ENCODE results near the gene CDS2.
"Not testable (repeated sequence)": the region's sequence is repeated elsewhere in the genome, so short reads cannot be mapped to it uniquely, and the experiment has no call there.

CDS2 gene

GRCh38 chr20:5126512-5127203, at the start of gene CDS2:
Gene CDS2, plus strand, starts transcription at chr20:5127008. Its CDS starts 85 bp downstream, at chr20:5127093.
- peak; percentile 98 for DNase-seq (ENCODE audit: low spot score)

- peak; percentile 16 for DNase-seq (ENCODE audit: low spot score)
These were observed 48.9 kb upstream of the CDS2 start for GRCh38 chr20:5077761-5078387.

GRCh38 chr20:5078399-5078958, 48.3 kb upstream of the CDS2 start:
- DNase-seq (ENCODE audit: low spot score), result peak; percentile 84

DNA sequence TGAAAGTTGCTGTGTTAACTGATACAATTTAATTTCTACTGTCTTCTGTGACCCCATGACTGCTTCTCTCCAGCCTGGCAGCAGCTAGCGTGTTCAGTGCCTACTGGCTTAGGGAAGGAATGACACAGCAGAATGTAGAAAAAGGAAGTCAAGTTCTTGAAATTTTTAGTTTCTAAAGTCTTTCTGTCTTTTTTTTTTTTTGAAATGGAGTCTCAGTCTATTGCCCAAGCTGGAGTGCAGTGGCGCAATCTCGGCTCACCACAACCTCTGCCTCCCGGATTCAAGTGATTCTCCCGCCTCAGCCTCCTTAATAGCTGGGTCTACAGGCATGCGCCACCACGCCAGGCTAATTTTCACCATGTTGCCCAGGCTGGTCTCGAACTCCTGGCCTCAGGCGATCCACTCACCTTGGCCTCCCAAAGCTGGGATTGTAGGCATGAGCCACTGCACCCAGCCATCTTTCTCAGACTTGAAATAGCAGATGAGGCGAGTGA, 46.4 kb upstream of the CDS2 start:
- peak; percentile 20 for DNase-seq (ENCODE audit: low spot score)

DNA sequence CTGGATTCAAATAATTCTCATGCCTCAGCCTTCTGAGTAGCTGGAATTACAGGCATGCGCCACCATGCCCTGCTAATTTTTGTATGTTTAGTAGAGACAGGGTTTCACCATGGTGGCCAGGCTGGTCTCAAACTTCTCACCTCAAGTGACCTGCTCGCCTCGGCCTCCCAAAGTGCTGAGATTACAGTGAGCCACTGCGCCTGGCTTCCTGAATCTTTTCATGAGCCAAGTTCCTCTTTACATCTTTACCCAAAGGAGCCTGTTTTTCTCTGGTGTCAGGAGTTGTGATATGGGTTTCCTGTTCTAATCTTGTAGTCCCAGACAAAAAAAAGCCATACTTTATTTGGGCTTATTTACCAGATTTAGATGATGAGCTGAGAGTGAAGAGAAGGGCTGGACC, 41.4 kb upstream of the CDS2 start:
- DNase-seq (ENCODE audit: low spot score), result no peak

- no peak for DNase-seq (ENCODE audit: low spot score)
These were observed 38.1 kb upstream of the CDS2 start for GRCh38 chr20:5088688-5089087.

DNA sequence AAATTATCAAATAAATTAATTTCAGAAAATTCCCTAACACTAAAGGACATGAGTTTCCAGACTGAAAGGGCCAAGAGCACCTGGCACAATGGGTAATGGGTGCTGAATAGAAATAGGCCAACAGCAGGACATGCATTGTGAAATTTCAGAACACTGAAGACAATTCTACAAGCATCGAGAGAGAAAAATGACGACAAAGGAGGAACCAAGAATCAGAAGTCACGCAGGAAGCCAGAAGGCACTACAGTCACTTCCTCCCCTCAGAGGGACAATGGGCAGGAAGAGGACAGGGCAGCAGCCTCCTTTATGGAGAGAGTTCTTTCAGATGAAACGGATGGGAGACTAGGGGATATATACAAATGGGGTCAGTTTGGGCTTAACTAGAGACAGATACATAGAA, 36.6 kb upstream of the CDS2 start:
- DNase-seq (ENCODE audit: low spot score), result no peak

DNA sequence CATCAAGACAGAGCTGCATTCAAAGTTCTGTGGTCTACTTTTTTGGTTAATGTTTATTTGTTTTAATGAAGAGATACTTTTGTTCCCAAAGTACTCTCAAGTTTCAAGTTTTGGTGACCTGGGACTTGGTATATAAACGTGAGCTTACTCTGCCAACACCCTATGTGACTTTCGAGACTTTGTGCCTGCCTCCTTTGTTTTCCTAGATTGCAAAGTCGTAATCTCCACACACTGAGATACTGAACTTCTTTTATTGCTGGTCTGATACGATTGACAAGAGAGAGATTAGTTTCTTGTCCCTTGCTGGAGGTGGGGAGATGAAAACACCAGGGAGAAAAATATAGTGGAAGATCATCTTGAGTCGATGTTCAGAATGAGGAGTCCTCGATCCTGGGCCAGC, 34.9 kb upstream of the CDS2 start:
- DNase-seq (ENCODE audit: low spot score), result no peak

GRCh38 chr20:5092765-5093339, 34.0 kb upstream of the CDS2 start:
- DNase-seq (ENCODE audit: low spot score), result no peak

GRCh38 chr20:5095454-5095853, 31.4 kb upstream of the CDS2 start:
- DNase-seq (ENCODE audit: low spot score), result no peak

- no peak for DNase-seq (ENCODE audit: low spot score)
These were observed 30.9 kb upstream of the CDS2 start for GRCh38 chr20:5095931-5096330.

GRCh38 chr20:5096463-5096862, 30.3 kb upstream of the CDS2 start:
- DNase-seq (ENCODE audit: low spot score), result no peak

DNA sequence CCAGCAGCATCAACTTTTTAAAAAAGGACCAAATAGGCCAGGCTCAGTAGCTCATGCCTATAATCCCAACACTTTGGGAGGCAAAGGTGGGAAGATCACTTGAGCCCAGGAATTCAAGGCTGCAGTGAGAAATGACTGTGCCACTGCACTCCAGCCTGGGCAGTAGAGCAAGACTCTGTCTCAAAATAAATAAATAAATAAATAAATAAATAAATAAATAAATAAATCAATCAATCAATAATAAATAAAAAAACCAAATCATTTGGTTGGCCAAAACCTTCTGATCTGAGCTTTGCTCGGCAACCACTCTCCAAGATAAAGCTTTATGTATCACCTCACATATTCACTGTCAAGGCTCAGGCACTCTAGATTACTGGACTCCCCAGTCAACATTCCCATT, 27.8 kb upstream of the CDS2 start:
- DNase-seq (ENCODE audit: low spot score), result not testable (repeated sequence)

DNA sequence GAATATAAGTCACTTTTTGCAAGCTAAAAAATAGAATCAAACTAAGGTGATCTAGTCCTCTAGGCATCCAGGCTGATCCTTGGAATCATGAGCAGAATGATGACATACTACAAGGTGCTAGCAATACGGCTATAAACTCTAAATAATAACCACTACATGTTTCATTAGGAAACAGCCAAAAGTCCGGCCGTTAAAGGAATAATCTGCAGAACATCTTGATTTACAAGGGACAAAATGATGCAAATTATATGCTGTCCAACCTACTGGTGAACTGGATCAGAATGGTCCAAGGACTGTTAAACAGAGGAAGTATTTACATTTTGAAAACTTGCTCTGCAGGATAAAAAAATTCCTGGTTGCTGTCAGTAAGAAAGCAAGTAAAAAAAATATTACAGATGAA, 26.9 kb upstream of the CDS2 start:
- DNase-seq (ENCODE audit: low spot score), result not testable (repeated sequence)

- peak; percentile 69 for DNase-seq (ENCODE audit: low spot score)
These were observed 26.0 kb upstream of the CDS2 start for GRCh38 chr20:5100684-5101347.

DNA sequence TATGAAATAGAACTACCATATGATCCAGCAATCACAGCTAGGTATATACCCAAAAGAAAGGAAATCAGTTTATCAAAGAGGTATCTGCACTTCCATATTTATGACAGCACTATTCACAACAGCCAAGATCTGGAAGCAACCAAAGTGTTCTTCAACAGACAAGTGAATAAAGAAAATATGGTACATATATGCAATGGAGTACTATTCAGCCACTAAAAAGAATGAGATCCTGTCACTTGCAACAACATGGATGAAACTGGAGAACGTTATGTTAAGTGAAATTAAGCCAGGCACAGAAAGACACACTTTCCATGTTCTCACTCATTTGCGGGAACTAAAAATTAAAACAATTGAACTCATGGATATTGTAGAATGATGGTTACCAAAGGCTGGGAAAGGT, 22.3 kb upstream of the CDS2 start:
- no peak for DNase-seq (ENCODE audit: low spot score)

DNA sequence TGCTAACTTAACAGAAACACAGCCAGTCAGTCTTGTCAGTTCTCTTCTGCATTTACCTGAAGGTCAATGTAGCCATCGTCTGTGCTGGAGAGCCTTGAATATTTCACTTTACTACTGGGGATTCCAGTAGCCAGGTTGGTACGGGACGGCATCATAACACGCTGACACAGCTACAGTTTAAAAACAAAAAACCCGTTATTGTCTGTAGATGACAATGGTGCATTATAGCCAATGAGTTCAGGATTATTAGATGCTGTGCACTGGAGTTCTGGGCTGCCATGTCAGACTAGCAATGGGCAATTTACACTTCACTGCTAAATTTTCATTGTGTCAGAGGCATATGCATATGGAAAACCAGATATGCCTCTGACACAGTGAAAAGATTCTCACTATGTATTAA, 17.5 kb upstream of the CDS2 start:
- no peak for DNase-seq (ENCODE audit: low spot score)

GRCh38 chr20:5113615-5113986, 13.2 kb upstream of the CDS2 start:
- DNase-seq (ENCODE audit: low spot score), result no peak

GRCh38 chr20:5114403-5114802, 12.4 kb upstream of the CDS2 start:
- DNase-seq (ENCODE audit: low spot score), result no peak

DNA sequence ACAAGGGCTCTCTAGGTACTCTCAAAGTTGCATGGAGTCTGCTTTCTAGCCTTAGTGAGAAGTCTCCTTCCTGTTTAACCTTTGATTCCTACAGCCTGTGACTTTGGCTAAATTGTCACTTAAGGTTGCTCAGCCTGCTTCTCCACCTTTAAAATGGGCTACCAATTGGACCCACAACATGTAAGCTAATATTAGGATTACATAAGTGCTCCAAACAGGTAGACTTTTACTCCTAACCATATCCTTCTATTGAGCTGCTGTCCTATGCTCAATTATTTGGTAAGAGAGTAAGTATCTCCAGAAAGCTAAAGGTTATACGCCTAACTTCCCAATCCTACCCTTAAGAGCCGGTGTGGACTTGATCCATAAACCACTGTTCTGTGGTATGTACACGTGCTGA, 9.9 kb upstream of the CDS2 start:
- DNase-seq (ENCODE audit: low spot score), result no peak

- DNase-seq (ENCODE audit: low spot score), result no peak
These were observed 8.3 kb upstream of the CDS2 start for GRCh38 chr20:5118220-5119142.

DNA sequence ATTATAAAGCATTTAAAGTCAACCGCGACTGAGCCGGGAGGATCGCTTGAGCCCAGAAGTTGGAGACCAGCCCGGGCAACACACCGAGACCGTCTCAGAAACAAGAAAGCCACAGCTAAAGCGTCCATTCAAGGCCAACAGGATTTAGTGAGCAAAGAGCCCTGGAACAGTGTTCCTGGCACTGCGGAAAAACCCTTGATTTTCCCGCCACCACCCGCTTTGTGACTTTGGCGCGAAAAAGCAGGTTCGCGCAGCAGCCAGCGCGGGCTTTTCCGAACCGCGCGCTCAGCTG, 7.7 kb upstream of the CDS2 start:
- DNase-seq (ENCODE audit: low spot score), result no peak
